HepG2 (cell line): ENCODE data around the gene UBE2D3. TPM values are rescaled to one million over a fixed set of nuclear protein-coding genes. Genes with fewer than 3 reads are reported as not detected.

Source experiments
- ARID5B ChIP-seq: IDR thresholded peaks from 2 replicates; pipeline ENCODE4 v1.4.0; 2020; ENCODE audit warnings: mild to moderate bottlenecking, missing genetic modification reagents
- ARNT2 ChIP-seq: sonication (generic); formaldehyde crosslinking; IDR thresholded peaks from 2 replicates; pipeline ENCODE4 v1.8.0; 2022; ENCODE audit warnings: mild to moderate bottlenecking, low read depth, missing genetic modification reagents, moderate library complexity
- ELF3 ChIP-seq: IDR thresholded peaks from 2 replicates; pipeline ENCODE4 v1.6.1; 2016; ENCODE audit warnings: missing genetic modification reagents, missing compliant biosample characterization
- ERF ChIP-seq: IDR thresholded peaks from 2 replicates; pipeline ENCODE4 v1.6.1; 2018; ENCODE audit warnings: missing biosample characterization, missing genetic modification reagents
- FOSL2 ChIP-seq: sonication (generic); formaldehyde crosslinking; IDR thresholded peaks from 2 replicates; pipeline ENCODE4 v1.4.0; 2020; ENCODE audit warnings: missing genetic modification reagents
- GATAD2A ChIP-seq: IDR thresholded peaks from 2 replicates; pipeline ENCODE4 v1.6.1; 2016
- HDAC2 ChIP-seq: sonication (generic); formaldehyde crosslinking; IDR thresholded peaks from 2 replicates; pipeline ENCODE4 v1.4.0; 2020; ENCODE audit warnings: missing genetic modification reagents
- NR2F6 ChIP-seq, 2 experiments: IDR thresholded peaks; 2 replicates each; pipeline ENCODE4 v1.6.1; 2016; ENCODE audit warnings: antibody characterized with exemption in 1 of 2, mild to moderate bottlenecking in 1 of 2
- RARA ChIP-seq: IDR thresholded peaks from 2 replicates; pipeline ENCODE4 v1.6.1; 2016; ENCODE audit warnings: missing genetic modification reagents, missing compliant biosample characterization
- SALL1 ChIP-seq: sonication (generic); formaldehyde crosslinking; IDR thresholded peaks from 2 replicates; pipeline ENCODE4 v1.8.0; 2022; ENCODE audit warnings: mild to moderate bottlenecking, missing genetic modification reagents
- ZNF644 ChIP-seq: IDR thresholded peaks from 2 replicates; pipeline ENCODE4 v1.6.1; 2016; ENCODE audit warnings: low read depth
- ZNF800 ChIP-seq: sonication (generic); formaldehyde crosslinking; IDR thresholded peaks from 2 replicates; pipeline ENCODE4 v1.4.0; 2020; ENCODE audit warnings: missing genetic modification reagents
- polyA plus RNA-seq, 8 experiments: library from polyadenylated mRNA; depleted of rRNA in 3 of 8; stranded (reverse) in 7 of 8; unstranded in 1 of 8; fragments of >200 nt; fragmentation: Illumina TruSeq in 4 of 8; extraction: Trizol in 4 of 8; gene quantifications; 2 replicates each; pipeline versions ENCODE4 v1.2.1 to v1.2.3, GENCODE V29; 2011 to 2016; ENCODE audit warnings: low read depth in 4 of 8, missing spikeins in 1 of 8, mixed read lengths in 1 of 8; ENCODE audit not compliant: insufficient read depth in 1 of 8
- total RNA-seq, 5 experiments: library from RNA; depleted of rRNA; stranded (reverse); fragments of >200 nt; fragmentation: Illumina TruSeq; extraction: Trizol; gene quantifications; 2 replicates each; pipeline ENCODE4 v1.2.3, GENCODE V29; 2016; ENCODE audit warnings: low read depth in 1 of 5
- TF ChIP-seq, protein P1 (sequence below): IDR thresholded peaks from 2 replicates; pipeline ENCODE4 v1.6.1; 2016; ENCODE audit warnings: missing genetic modification reagents, missing compliant biosample characterization

Gene UBE2D3
- total and polyA plus RNA-seq, 2 of the 13 experiments (the other 11 are each of a cell fraction or from before 2014, with no cell fraction given), result 224 to 293 TPM

DNA sequence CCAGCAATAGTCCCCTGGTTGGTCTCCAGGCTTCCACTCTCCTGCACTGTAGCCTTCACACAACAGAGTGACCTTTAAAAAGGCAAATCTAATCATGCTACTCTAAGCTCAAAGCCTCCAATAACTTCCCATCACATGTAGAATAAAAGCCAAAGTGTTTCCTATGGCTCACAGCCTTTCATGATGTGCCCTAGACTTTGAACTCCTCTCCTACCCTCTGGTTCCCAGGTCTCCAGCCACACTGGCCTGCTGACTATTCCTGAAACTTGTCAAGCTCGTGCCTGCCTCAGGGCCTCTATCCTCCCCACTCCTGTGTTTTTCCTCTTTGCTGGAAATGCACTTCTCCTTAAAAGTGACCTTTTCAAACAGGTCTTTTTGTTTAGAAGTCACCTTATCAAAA is 69.7 kb downstream of the UBE2D3 start (continued):
- TF ChIP-seq ARID5B (CRISPR knock-in tag) (peak; percentile 38), NR2F6 (IDR thresholded peaks at IDR 0.05) (no peak), NR2F6 (CRISPR knock-in tag; IDR thresholded peaks at IDR 0.05) (peak; percentile 57), ZNF644 (peak; percentile 93), RARA (CRISPR knock-in tag) (peak; percentile 34; the same call in 1 of the 2 replicates), FOSL2 (CRISPR knock-in tag) (peak; percentile 20; the same call in 1 of the 2 replicates), ARNT2 (CRISPR knock-in tag) (no peak), ERF (CRISPR knock-in tag) (peak; percentile 37; the same call in 1 of the 2 replicates), GATAD2A (CRISPR knock-in tag) (peak; percentile 62), ELF3 (CRISPR knock-in tag) (peak; percentile 26; the same call in 1 of the 2 replicates), HDAC2 (CRISPR knock-in tag) (0 out of 2 replicates have a peak, but pooled peaks have one; percentile 23), ZNF800 (CRISPR knock-in tag) (no peak), SALL1 (peak; percentile 37; the same call in 1 of the 2 replicates)
- TF ChIP-seq, protein P1, sequence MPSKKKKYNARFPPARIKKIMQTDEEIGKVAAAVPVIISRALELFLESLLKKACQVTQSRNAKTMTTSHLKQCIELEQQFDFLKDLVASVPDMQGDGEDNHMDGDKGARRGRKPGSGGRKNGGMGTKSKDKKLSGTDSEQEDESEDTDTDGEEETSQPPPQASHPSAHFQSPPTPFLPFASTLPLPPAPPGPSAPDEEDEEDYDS (CRISPR knock-in tag), result 0 out of 2 replicates have a peak, but pooled peaks have one; percentile 16
